UCSD-AML1 (cell line): ENCODE data around the gene PSMC3IP.
"Not testable (repeated sequence)": the region's sequence is repeated elsewhere in the genome, so short reads cannot be mapped to it uniquely, and the experiment has no call there.

Source experiments
- DNase-seq: peaks from one replicate; lab custom pipeline; 2025; ENCODE audit not compliant: unreplicated experiment; lab: John Stamatoyannopoulos, UW

Gene PSMC3IP

GRCh38 chr17:42577532-42578281 lies at the start of gene PSMC3IP:
Gene PSMC3IP (minus strand): TSS chr17:42577729. CDS start chr17:42577686, 43 bp downstream.
- DNase-seq, result peak; percentile 94

GRCh38 chr17:42623732-42624596 lies 46.4 kb upstream of the PSMC3IP start:
- DNase-seq, result no peak

GRCh38 chr17:42623271-42623670 lies 45.7 kb upstream of the PSMC3IP start:
- DNase-seq, result no peak

- not testable (repeated sequence) for DNase-seq
Observed at GRCh38 chr17:42621987-42622386, 44.5 kb upstream of the PSMC3IP start.

- peak; percentile 25 for DNase-seq
Observed at GRCh38 chr17:42618442-42619150, 41.1 kb upstream of the PSMC3IP start.

- no peak for DNase-seq
Observed at GRCh38 chr17:42617956-42618431, 40.5 kb upstream of the PSMC3IP start.

GRCh38 chr17:42613699-42614295 lies 36.3 kb upstream of the PSMC3IP start:
- no peak for DNase-seq

- DNase-seq, result no peak
Observed at GRCh38 chr17:42612013-42612412, 34.5 kb upstream of the PSMC3IP start.

GRCh38 chr17:42609814-42610801 lies 32.6 kb upstream of the PSMC3IP start:
- DNase-seq, result not testable (repeated sequence)

GRCh38 chr17:42609182-42609813 lies 31.8 kb upstream of the PSMC3IP start, which contains the start of the genes RETREG3 and TUBG1:
Gene RETREG3 (minus strand): TSS chr17:42609374. CDS start chr17:42609324, 50 bp downstream.
Gene TUBG1 (plus strand): TSS chr17:42609683. CDS start chr17:42609738, 55 bp downstream.
- peak; percentile 99 for DNase-seq

GRCh38 chr17:42608305-42609181 lies 31.0 kb upstream of the PSMC3IP start:
- DNase-seq, result peak; percentile 52

GRCh38 chr17:42607769-42608168 lies 30.2 kb upstream of the PSMC3IP start:
- DNase-seq, result no peak

GRCh38 chr17:42603318-42603717 lies 25.8 kb upstream of the PSMC3IP start:
- no peak for DNase-seq

- no peak for DNase-seq
Observed at GRCh38 chr17:42598905-42599304, 21.4 kb upstream of the PSMC3IP start.

GRCh38 chr17:42596386-42596785 lies 18.9 kb upstream of the PSMC3IP start:
- no peak for DNase-seq

GRCh38 chr17:42591411-42591810 lies 13.9 kb upstream of the PSMC3IP start:
- DNase-seq, result no peak

GRCh38 chr17:42590886-42591285 lies 13.4 kb upstream of the PSMC3IP start:
- no peak for DNase-seq
